ENCODE measurements around the gene LGR4.
"Not testable (repeated sequence)": the region's sequence is repeated elsewhere in the genome, so short reads cannot be mapped to it uniquely, and the experiment has no call there.

The LGR4 gene

GRCh38 chr11:27459191-27459590 lies 13.4 kb downstream of the LGR4 start:
- DNase-seq (ENCODE audit: low read depth, low spot score): no peak

DNA sequence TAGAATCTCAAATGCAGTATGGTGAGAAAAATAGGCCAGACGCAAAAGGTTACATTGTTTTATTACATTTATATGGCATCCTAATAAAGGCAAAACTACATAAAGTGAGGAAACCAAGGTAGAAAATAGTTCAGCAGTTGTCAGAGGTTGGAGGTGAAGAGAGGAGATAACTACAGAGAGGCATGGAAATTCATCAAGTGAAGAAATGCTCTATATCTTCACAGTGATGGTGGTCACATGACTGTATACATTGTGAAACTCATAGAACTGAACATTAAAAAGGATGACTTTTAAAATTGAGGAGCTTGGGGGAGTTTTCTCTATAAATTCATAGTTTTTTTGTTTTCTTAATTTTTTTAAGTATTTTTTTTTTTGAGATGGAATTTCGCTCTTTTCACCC lies 14.4 kb downstream of the LGR4 start:
- DNase-seq (ENCODE audit: low read depth, low spot score): no peak

- DNase-seq (ENCODE audit: low read depth, low spot score): no peak
Observed at GRCh38 chr11:27456795-27457329, 15.7 kb downstream of the LGR4 start.

GRCh38 chr11:27456140-27456794 lies 16.3 kb downstream of the LGR4 start:
- no peak for DNase-seq (ENCODE audit: low read depth, low spot score)

DNA sequence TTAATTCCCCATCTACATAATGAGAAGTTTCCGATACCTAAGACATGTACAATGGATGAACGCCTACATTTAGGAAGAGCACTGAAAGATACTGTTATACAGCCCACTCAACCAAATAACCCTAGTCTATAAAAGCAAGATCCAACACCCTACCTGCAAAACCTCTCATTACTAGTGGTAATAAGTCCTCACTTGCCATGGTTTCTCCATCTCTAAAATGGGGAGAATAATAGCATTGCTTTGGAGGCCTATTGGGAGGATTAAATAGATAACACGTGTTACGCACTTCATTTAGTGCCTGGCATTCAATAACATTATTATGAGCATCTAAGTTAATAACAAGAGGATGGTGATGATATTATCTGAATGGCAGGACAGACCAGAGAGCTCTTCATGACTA lies 16.9 kb downstream of the LGR4 start:
- DNase-seq (ENCODE audit: low read depth, low spot score): no peak

- DNase-seq (ENCODE audit: low read depth, low spot score): no peak
Observed at GRCh38 chr11:27453701-27454100, 18.9 kb downstream of the LGR4 start.

- no peak for DNase-seq (ENCODE audit: low read depth, low spot score)
Observed at GRCh38 chr11:27452147-27452546, 20.4 kb downstream of the LGR4 start.

GRCh38 chr11:27451244-27451965 lies 21.2 kb downstream of the LGR4 start:
- DNase-seq (ENCODE audit: low read depth, low spot score): no peak

DNA sequence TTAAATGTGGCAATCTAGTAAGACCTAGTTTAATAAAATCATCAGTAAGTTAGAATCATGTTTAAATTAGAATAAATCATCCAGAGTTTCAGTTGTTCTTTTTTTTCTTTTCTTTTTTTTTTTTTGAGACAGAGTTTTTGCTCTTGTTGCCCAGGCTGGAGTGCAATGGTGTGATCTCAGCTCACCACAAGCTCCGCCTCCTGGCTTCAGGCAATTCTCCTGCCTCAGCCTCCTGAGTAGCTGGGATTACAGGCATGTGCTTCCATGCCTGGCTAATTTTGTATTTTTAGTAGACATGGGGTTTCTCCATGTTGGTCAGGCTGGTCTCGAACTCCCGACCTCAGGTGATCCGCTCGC lies 24.4 kb downstream of the LGR4 start:
- DNase-seq (ENCODE audit: low read depth, low spot score): not testable (repeated sequence)

GRCh38 chr11:27447288-27448183 lies 25.1 kb downstream of the LGR4 start:
- no peak for DNase-seq (ENCODE audit: low read depth, low spot score)

DNA sequence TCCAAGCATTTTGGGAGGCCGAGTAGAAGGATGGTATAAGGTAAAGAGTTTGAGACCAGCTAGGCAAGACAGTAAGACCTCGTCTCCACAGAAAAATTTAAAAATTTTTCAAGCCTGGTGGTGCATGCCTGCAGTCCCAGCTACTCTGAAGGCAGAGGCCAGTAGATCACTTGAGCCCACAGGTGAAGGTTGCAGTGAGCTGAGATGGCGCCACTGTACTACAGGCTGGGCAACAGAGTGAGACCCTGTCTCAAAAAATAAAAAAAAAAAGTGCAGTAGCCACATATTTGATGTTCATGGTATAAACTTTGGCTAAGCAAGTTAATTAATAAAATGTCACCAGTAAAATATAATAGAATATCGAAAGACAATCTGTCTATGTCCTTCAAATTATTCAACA lies 27.0 kb downstream of the LGR4 start:
- DNase-seq (ENCODE audit: low read depth, low spot score): no peak

DNA sequence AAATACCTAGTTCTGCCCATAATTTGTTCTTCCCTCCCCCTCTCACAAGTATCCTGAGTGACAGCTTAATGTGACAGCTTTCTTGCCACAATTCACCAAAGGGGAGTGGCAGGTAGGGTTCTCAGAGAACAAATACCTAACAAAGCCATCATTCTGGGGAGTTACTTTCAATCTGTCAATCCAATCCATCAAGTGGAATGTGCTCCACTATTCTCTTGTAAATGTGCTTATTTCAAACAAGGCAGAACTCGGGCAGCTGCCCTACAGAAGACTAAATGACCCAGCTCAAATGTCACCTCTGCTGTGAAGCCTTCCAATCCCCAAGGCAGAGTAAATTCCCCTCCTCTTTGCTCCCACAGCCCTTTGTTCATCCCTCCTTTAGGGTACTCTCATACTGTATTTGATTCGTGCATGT lies 27.8 kb downstream of the LGR4 start:
- no peak for DNase-seq (ENCODE audit: low read depth, low spot score)

- no peak for DNase-seq (ENCODE audit: low read depth, low spot score)
Observed at GRCh38 chr11:27443746-27444507, 28.7 kb downstream of the LGR4 start.

- no peak for DNase-seq (ENCODE audit: low read depth, low spot score)
Observed at GRCh38 chr11:27443227-27443626, 29.4 kb downstream of the LGR4 start.

DNA sequence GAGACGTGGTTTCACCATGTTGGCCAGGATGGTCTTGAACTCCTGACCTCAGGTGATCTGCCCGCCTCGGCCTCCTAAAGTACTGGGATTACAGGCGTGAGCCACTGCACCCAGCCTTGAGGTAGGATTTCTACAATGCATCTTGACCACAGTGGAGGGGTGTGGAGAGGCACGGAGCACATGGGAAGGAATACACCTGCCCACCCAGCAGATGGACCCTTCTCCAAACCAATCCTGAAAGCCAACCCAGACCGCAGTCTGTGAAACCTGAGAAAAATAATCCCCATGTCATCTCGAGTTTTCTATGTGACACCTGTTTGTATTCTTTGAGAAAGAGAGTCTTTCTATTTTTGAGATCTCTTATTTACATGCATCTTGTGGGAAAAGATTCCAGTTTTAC lies 32.5 kb downstream of the LGR4 start:
- DNase-seq (ENCODE audit: low read depth, low spot score): no peak

DNA sequence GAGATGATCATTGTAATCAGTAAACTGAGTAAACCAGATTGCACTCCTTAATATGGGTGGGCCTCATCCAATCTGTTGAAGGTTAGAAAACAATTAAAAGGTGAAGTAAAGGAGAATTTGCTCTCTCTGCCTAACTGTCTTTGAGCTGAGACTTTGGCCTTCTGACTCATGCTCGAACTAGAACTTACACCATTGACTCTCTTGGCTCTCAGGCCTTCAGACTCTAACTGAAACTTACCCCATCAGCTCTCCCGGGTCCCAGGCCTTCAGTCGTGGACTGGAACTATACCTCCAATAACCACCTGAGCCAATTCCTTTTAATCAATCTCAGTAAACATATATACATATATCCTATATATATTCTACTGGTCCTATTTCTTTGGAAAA lies 34.0 kb downstream of the LGR4 start:
- DNase-seq (ENCODE audit: low read depth, low spot score): no peak

DNA sequence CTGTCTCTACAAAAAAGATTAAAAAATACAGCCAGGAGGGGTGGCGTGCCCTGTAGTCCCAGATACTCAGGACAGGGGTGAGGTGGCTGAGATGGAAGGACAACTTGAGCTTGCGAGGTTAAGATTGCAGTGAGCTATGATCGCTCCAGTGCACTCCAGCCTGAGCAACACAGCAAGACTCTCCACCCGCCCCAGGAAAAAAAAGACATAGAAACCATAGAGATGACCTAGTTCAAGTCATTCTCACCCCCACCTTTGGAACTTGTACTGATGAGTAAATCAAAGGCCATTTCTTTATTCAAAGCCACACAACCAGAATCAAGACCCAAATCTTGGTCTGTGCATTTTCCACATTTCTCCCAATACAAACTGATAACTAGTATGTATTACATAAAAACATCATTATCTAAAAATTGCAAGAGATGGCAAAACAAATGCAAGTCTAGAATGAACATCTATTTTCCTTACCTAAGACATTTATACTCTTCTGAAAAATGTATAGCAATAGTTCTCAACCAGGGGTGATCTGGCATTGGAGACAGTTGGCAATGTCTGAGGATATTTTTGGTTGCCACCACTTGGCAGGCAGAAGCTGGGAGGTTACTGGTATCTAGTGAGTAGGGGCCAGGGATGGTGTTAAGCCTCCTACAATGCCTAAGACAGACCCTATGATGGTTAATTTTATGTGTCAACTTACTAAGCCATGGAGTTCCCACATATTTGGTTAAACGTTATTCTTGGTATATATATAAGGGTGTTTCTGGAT lies 34.6 kb downstream of the LGR4 start:
- no peak for DNase-seq (ENCODE audit: low read depth, low spot score)

DNA sequence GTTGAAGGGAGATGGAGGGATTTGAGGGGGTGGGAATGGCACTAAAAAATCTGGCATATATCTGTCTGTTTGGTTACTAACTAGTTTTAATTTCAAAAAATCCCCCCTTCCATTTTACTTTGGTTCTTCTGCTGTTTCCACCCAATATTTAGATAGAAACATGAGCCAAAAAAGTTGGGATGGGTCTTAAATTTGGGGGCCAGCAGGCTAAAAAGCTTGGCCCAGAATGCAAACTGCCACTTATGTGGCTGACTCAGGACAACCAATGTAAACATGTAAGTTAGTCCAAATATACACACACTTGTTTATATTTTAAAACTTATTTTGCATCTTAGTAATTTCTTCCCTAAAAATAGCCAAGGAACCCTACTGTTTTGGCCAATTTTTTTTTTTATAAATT lies 35.7 kb downstream of the LGR4 start:
- no peak for DNase-seq (ENCODE audit: low read depth, low spot score)

GRCh38 chr11:27433742-27434141 lies 38.8 kb downstream of the LGR4 start:
- DNase-seq (ENCODE audit: low read depth, low spot score): no peak

DNA sequence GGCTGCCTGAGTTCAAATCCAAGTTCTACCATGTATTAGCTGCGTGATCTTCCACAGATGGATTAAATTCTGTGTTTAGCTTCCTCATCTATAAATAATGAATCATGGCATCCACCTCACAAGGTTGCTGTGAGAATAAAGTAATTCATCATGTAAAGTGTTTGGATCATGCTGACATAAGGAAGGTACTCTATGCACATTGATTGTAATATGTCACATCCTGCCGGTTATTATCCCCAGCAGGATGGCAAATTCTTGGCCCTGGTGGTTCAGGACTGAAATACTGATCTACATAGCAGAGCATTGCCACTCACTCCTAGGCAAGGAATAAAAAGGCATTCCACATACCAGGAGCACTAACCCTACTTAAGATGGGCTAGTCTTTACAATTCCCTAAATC lies 40.8 kb downstream of the LGR4 start:
- no peak for DNase-seq (ENCODE audit: low read depth, low spot score)

Measured in smooth muscle cell of the brain vasculature (primary cell).